Right lobe of liver (tissue), 6 donors: Measurements from ENCODE around the gene GPR151. TPM values are rescaled to one million over a fixed set of nuclear protein-coding genes. Genes with fewer than 3 reads are reported as not detected.
A peak's percentile ranks its signal among the peaks of the same experiment; 100 is the strongest.

Experiments used
- ATAC-seq, 4 donors: fragments of 200-7000 bp; cut with Tn5 transposase; one replicate each; pipeline ENCODE4 v1.9.1; 2020; ENCODE audit warnings: mild to moderate bottlenecking in 4 of 4, moderate library complexity in 4 of 4
- DNase-seq, 3 donors: peaks; one replicate each; pipeline ENCODE4 v3.0.0-alpha.2; 2020
- H3K27ac ChIP-seq, 3 donors: fragments of 200-600 bp; one replicate each; pipeline ENCODE4 v1.8.0; 2022
- H3K27me3 ChIP-seq, 2 donors: fragments of 200-600 bp; one replicate each; pipeline ENCODE4 v1.8.0; 2022
- H3K36me3 ChIP-seq, 4 donors: fragments of 200-600 bp; sonication (generic) in 1 of 4; one replicate each; pipeline versions ENCODE4 v1.5.1 to v1.8.0; 2017 to 2022; ENCODE audit warnings: control low read depth in 1 of 4
- H3K4me1 ChIP-seq, 4 donors: fragments of 200-600 bp; sonication (generic) in 1 of 4; one replicate each; pipeline versions ENCODE4 v1.5.1 to v1.8.0; 2017 to 2022; ENCODE audit warnings: control low read depth in 1 of 4
- H3K4me3 ChIP-seq, 3 donors: fragments of 200-600 bp; one replicate each; pipeline ENCODE4 v1.8.0; 2022
- H3K9me3 ChIP-seq, 4 donors: fragments of 200-600 bp; sonication (generic) in 1 of 4; one replicate each; pipeline versions ENCODE4 v1.5.1 to v1.8.0; 2017 to 2022; ENCODE audit warnings: control low read depth in 1 of 4
- POLR2A ChIP-seq: fragments of 450-650 bp; IDR thresholded peaks from one replicate; pipeline ENCODE4 v1.6.1; 2017; ENCODE audit warnings: antibody characterized with exemption, mild to moderate bottlenecking
- WGBS: methylation state at CpG from one replicate; pipeline ENCODE4 v1.1.6; 2018; ENCODE audit warnings: low coverage, low lambda C conversion rate; ENCODE audit not compliant: insufficient coverage; ENCODE audit errors: missing lambda C conversion rate; 5-methylcytosine and 5-hydroxymethylcytosine counted together
- intact Hi-C, 2 donors: fragments of 100-400 bp; cut with DNase I; formaldehyde crosslinking; loops; one replicate each; pipeline versions ENCODE4 v1.11.2 to v1.14.1; 2022
- small RNA-seq, 2 experiments: library from RNA; depleted of rRNA; stranded (forward); fragments of <200 nt; gene quantifications; one replicate each; pipeline ENCODE3, GENCODE V24; 2016
- total RNA-seq, 6 experiments: library from RNA; depleted of rRNA in 2 of 6; stranded (reverse); fragments of >200 nt in 2 of 6; fragmentation: NEBNext Ultra II Directional in 3 of 6; extraction: Animal tissue kit (Norgen Biotek cat#: 25700) in 3 of 6; gene quantifications; one replicate each; pipeline versions ENCODE4 v1.1.0 to v1.2.4, GENCODE V29; 2016 to 2023
- TF ChIP-seq, protein P1 (sequence below), 4 donors: fragments of 200-600 bp in 3 of 4; fragments of 450-650 bp in 1 of 4; IDR thresholded peaks; one replicate each; pipeline versions ENCODE4 v1.5.1 to v1.8.0; 2016 to 2022; ENCODE audit warnings: antibody characterized with exemption in 4 of 4, mild to moderate bottlenecking in 2 of 4
- donor health status: DM: no; HTN: yes; CAD: no.
- donor health status: DM: no; HTN: no; CAD: no.
- donor health status: DM: no; HTN: no; CAD: no.
- donor health status: DM: no; HTN: yes; CAD: no.
- donor health status: DM: no; HTN: yes; CAD: no.

GPR151 gene
- total RNA-seq, 6 experiments from 2014 or later = not detected

DNA sequence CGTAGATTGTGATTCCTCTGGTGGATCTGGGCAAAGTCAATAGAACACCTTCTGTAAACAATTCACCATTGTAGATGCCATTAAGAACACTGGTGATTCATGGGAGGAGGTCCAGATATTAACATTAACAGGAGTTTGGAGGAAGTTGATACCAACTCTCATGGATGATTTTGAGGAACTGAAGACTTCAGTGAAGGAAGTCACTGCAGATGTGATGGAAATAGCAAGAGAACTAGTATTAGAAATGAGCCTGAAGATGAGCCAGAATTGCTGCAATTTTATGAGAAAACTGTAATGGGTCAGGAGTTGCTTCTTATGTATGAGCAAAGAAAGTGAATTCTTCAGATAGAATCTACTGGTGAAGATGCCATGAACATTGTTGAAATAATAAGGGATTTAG is 41.9 kb downstream of the GPR151 start:
- no peak overlapping the region for H3K4me3 ChIP-seq
- ATAC-seq (peak in 1 of 4 donors; percentile 17), DNase-seq (no peak)
- H3K27me3 ChIP-seq = no peaks in the 10 kb centered on the region
- intact Hi-C loops = no loop called here
- H3K9me3 ChIP-seq = no peaks in the 10 kb centered on the region
- no peak for TF ChIP-seq POLR2A
- TF ChIP-seq, protein P1, sequence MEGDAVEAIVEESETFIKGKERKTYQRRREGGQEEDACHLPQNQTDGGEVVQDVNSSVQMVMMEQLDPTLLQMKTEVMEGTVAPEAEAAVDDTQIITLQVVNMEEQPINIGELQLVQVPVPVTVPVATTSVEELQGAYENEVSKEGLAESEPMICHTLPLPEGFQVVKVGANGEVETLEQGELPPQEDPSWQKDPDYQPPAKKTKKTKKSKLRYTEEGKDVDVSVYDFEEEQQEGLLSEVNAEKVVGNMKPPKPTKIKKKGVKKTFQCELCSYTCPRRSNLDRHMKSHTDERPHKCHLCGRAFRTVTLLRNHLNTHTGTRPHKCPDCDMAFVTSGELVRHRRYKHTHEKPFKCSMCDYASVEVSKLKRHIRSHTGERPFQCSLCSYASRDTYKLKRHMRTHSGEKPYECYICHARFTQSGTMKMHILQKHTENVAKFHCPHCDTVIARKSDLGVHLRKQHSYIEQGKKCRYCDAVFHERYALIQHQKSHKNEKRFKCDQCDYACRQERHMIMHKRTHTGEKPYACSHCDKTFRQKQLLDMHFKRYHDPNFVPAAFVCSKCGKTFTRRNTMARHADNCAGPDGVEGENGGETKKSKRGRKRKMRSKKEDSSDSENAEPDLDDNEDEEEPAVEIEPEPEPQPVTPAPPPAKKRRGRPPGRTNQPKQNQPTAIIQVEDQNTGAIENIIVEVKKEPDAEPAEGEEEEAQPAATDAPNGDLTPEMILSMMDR (IDR thresholded peaks at IDR 0.05) = no peak
- H3K4me1 ChIP-seq = no peaks in the 10 kb centered on the region
- 100% methylated on average over 1 of the region's 1 CpG for WGBS
- peaks cover 0 to 44% (median 24%) of the 10 kb centered on the region in 4 donors for H3K36me3 ChIP-seq
- no peak overlapping the region for H3K27ac ChIP-seq

DNA sequence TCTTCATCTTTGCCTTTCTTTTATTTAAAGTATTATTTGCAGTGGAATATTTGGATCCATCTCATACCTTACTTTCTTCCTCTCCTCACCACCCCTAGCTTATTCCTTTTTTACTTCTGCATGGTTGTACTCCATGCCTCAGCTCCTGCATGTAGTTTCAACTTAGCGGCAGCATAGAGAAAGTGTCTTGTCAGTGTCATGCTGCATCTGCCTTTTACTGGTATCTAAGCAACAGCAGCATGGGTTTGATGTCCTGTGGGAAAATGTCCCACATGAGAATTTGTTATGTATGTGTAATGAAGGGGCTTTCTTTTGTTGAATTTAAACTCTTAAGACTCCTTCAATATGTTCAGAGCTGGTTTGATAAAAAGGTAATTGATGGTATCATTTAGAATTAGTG is 48.2 kb downstream of the GPR151 start:
- TF ChIP-seq, protein P1 (IDR thresholded peaks at IDR 0.05) = no peak
- no peak for TF ChIP-seq POLR2A
- no peaks in the 10 kb centered on the region for H3K4me1 ChIP-seq
- no peak overlapping the region for H3K27ac ChIP-seq
- 85% methylated on average over 1 of the region's 1 CpG for WGBS
- intact Hi-C loops = no loop called here
- H3K36me3 ChIP-seq = peaks cover 6 to 55% (median 23%) of the 10 kb centered on the region in 4 donors
- DNase-seq (no peak), ATAC-seq (no peak)
- no peak overlapping the region for H3K4me3 ChIP-seq
- H3K27me3 ChIP-seq = no peaks in the 10 kb centered on the region
- H3K9me3 ChIP-seq = no peaks in the 10 kb centered on the region

DNA sequence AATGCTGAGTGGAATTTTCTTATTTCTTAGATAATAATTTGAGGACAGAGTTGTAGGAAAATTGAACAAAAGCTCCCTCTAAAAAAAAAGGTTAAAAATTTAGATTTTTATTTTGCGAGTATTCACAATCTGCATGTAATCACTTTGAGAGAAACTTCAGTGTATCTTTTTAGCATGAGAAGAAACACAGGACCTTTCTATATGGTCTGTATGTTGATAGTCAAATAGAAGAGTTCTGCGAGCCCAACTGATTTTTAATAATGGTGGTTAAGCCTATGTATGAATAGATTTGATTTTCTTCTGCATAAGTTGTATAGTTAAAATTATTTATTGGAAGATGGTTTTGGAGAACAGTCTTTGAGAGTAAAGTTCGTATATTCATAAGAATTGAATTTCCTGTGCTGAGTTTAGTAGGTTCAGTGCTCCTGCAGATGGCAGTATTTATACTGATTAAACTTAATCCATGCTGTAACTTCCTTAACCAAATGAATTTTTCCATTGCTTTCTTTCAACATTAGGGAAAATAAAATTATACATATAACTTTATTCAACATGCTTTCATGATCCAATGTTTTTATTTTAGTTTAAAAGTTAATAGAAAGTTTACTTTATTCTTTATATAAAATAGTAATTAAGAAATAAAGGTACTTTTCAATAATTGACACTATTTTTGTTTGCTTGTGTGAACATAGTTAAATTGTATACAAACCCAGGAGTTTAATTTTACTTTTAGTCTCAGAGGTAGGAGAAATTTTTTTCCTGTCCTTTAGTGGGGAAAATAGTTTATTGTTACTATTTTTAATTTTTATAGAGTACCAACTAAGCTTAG is 49.3 kb downstream of the GPR151 start:
- Histone ChIP-seq H3K27ac (no peak overlapping the region), H3K4me3 (no peak overlapping the region), H3K36me3 (peaks cover 6 to 44% (median 19%) of the 10 kb centered on the region in 4 donors), H3K27me3 (no peaks in the 10 kb centered on the region), H3K4me1 (no peaks in the 10 kb centered on the region), H3K9me3 (no peaks in the 10 kb centered on the region)
- intact Hi-C loops = no loop called here
- ATAC-seq (peak in 3 of 4 donors; percentile 41 to 58 (median 48)), DNase-seq (no peak)
- TF ChIP-seq POLR2A = no peak
- TF ChIP-seq, protein P1 (IDR thresholded peaks at IDR 0.05) = peak in 3 of 4 donors; percentile 47 to 54 (median 54)
- 60% methylated on average over 3 of the region's 3 CpGs for WGBS

DNA sequence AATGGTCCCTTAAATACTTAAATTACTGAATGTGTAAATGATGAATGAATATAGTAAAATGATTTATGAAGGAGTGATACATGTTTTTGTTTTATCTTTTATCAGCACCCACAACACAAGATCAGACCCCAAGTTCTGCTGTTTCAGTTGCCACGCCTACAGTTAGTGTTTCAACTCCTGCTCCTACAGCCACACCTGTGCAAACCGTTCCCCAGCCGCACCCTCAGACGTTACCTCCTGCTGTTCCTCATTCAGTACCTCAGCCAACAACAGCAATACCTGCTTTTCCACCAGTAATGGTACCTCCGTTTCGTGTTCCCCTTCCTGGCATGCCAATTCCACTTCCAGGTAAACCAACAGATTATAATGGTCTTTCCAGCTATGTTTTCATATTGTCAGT is 52.5 kb downstream of the GPR151 start:
- Histone ChIP-seq H3K4me1 (no peaks in the 10 kb centered on the region), H3K27ac (no peak overlapping the region), H3K9me3 (no peaks in the 10 kb centered on the region), H3K4me3 (no peak overlapping the region), H3K36me3 (peaks cover 6 to 40% (median 9%) of the 10 kb centered on the region in 4 donors), H3K27me3 (no peaks in the 10 kb centered on the region)
- ATAC-seq (no peak), DNase-seq (no peak)
- intact Hi-C loops = no loop called here
- 94% methylated on average over 6 of the region's 6 CpGs for WGBS
- TF ChIP-seq, protein P1 (IDR thresholded peaks at IDR 0.05) = no peak
- TF ChIP-seq POLR2A = no peak

Small RNA genes within 50 kb of the gene (small RNA-seq; reads per million reads assigned to genes)
- 0 reads per million in 2 experiments for gene RF02271

Other genes starting within 250 kb of the GPR151 start
- under 1 TPM in 1 of 6 experiments, not detected in 5; 0.31 TPM for gene POU4F3, start 177.4 kb downstream of the GPR151 start, total RNA-seq
- gene TCERG1, start 68.9 kb downstream of the GPR151 start, total RNA-seq = 10 to 100 TPM in 5 of 6 experiments, 1 to 10 TPM in 1; 9.7 to 27.4 (median 18.4) TPM